ENCODE measurements around the gene STXBP5L.
"Not testable (repeated sequence)": the region's sequence is repeated elsewhere in the genome, so short reads cannot be mapped to it uniquely, and the experiment has no call there.

The STXBP5L gene

GRCh38 chr3:121230194-121230593, 322.2 kb downstream of the STXBP5L start:
- DNase-seq (ENCODE audit: low read depth, low spot score): not testable (repeated sequence)

GRCh38 chr3:121231872-121232271, 323.9 kb downstream of the STXBP5L start:
- DNase-seq (ENCODE audit: low read depth, low spot score): no peak

DNA sequence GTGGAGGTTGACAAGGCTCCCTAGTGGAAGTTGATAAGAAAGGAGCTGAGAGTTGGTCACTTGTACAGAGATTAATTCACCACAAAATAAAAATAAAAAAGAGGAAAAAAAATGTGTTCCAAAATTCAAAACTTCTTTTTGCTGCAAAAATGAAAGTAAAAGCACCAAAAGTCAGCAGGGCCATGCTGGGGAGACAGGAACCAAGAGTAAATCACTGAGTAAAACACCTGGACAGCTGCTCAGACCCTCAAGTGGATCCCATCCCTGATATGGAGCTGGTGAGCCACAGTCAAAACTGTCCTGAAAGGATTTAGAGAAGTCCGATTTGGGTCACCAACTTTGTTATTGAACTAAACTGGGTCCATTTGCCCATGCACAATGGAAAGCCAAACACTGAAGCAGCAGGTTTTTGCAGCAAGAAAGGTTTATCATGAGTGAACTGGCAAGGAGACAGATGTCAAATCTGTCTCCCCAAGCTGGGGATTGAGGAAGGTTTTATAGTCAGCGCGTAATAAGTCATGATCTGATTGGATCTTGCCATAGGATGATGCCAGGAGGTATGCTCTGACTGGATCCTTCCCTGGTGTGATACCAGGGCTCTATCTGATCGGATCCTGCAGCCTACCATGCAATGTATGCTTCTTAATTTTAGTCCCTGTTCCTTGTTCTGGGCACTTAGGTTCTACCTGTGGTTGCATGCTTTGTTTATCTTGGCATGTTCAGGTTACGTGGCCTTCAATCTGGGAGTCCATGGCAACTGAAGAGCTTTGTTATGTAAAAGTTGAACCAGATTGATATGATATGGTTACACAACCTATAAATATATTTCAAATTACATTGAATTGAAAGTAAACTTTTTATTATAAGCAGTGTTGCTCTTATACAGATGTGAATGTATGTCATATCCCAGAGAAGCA, 324.6 kb downstream of the STXBP5L start:
- DNase-seq (ENCODE audit: low read depth, low spot score): no peak

- DNase-seq (ENCODE audit: low read depth, low spot score): no peak
These were observed 335.2 kb downstream of the STXBP5L start for GRCh38 chr3:121243208-121243607.

DNA sequence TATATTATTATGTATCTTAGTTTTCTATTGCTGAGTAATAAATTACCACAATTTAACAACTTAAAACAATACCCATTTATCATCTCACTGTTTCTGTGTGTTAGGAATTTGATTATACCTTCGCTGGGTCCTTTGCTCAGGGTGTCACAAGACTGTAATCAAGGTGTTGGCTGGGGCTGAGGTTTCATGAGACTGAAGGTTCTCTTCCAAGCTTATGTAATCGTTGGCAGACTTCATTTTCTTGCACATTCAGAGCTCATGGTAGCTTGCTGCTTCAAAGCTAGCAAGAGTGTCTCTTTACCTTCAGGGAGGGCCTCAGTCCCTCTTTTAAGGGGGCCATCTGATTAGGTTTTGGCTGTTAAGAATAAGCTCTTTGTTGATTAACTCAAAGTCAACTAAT, 344.7 kb downstream of the STXBP5L start:
- DNase-seq (ENCODE audit: low read depth, low spot score): no peak

DNA sequence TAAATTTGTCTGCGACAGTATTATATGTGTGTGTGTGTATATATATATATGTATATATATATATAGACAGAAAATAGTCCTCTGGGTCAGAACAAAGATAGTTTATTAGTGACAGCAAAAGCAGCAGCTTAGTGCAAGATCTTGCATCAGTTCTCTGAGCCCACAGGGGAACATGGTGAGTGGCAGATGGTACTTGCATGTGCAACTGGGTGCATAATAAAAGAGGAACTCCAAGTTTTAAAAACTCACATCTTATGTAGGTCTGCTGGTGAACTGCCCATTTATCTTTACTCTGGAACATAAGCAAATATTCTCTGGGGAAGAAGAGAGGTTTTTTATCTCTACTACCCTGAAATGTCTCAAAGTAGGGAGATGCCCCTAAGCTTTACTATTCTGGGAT, 361.4 kb downstream of the STXBP5L start:
- no peak for DNase-seq (ENCODE audit: low read depth, low spot score)

- no peak for DNase-seq (ENCODE audit: low read depth, low spot score)
These were observed 366.4 kb downstream of the STXBP5L start for GRCh38 chr3:121274411-121274810.

DNA sequence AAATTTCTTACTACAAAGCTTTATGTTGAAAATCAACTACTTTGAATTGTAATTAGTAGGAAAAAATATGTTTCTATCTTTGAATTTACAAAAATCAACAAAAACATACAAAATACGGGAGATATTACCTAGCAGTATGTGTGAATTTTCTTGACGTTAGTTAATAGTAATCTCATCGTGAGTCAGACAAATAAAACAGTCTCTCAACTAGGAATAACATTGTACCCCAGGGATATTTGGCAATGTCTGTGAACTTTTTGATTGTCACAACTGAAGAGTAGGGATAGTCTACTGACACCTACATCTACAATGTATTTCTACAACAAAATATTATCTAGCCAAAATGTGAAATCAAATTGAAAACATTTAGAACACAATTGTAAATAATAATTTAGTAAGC, 387.4 kb downstream of the STXBP5L start:
- DNase-seq (ENCODE audit: low read depth, low spot score): no peak

DNA sequence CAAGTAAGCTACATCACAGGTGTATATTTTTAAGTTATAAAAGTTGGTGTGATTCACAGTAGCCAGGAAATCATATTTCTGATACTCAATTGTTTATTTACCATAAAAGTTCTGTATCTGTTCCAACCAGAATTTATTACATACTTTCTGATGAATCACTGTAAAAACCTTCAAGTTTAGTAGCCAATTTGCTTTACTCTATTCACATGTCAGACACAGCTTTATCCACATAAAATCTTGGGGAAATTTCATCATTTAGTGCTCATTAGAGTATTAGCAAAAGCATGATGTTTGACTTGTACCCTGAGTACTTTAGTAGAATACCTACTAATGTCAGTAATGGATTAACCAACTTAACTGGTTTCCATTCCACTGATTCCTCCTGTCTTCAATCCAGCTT, 388.0 kb downstream of the STXBP5L start:
- no peak for DNase-seq (ENCODE audit: low read depth, low spot score)

DNA sequence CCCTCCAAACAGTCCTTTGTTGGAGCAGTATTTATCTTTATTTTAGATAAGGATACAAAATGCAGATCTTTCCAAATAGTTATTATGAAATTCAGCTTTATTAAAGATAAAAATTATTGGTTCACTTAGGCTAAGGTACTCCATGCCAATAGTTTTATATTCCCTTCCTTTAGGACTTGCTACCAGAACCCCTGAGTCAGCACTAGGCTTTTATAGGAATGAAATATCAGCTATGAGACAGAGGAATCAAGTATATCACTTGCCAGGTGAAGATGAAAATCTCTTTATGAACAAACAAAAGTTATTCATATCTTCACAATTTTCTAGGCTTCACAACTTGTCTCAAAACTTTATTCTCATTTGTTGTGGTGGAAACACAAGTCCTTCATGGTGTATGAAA, 416.3 kb downstream of the STXBP5L start:
- no peak for DNase-seq (ENCODE audit: low read depth, low spot score)

GRCh38 chr3:121330118-121330517, 422.1 kb downstream of the STXBP5L start:
- no peak for DNase-seq (ENCODE audit: low read depth, low spot score)

- no peak for DNase-seq (ENCODE audit: low read depth, low spot score)
These were observed 422.6 kb downstream of the STXBP5L start for GRCh38 chr3:121330634-121331033.

GRCh38 chr3:121355960-121356359, 448.0 kb downstream of the STXBP5L start:
- DNase-seq (ENCODE audit: low read depth, low spot score): not testable (repeated sequence)

- no peak for DNase-seq (ENCODE audit: low read depth, low spot score)
These were observed 454.2 kb downstream of the STXBP5L start for GRCh38 chr3:121362035-121362734.

- DNase-seq (ENCODE audit: low read depth, low spot score): not testable (repeated sequence)
These were observed 480.3 kb downstream of the STXBP5L start for GRCh38 chr3:121388308-121388707.

- not testable (repeated sequence) for DNase-seq (ENCODE audit: low read depth, low spot score)
These were observed 488.0 kb downstream of the STXBP5L start for GRCh38 chr3:121395967-121396366.

DNA sequence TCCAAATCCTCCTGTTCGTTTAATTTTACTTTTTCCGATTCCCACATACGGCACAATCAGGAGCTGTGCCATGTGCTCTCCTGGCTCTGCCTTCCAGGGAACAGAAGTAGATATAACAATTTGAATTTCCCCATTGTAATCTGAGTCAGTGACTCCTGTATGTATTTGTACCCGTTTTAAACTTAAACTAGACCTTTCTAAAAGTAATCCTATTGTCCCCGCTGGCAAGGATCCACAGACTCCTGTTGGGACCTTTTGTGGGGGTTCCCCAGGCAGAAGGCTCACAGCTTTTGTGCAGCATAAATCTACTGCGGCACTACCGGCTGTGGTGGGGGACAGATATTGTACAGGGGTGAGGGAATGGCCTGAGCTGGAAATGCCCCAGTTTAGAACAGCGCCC, 490.0 kb downstream of the STXBP5L start:
- DNase-seq (ENCODE audit: low read depth, low spot score): not testable (repeated sequence)

- no peak for DNase-seq (ENCODE audit: low read depth, low spot score)
These were observed 491.8 kb downstream of the STXBP5L start for GRCh38 chr3:121399820-121400219.

- no peak for DNase-seq (ENCODE audit: low read depth, low spot score)
These were observed 497.6 kb downstream of the STXBP5L start for GRCh38 chr3:121405631-121406030.

DNA sequence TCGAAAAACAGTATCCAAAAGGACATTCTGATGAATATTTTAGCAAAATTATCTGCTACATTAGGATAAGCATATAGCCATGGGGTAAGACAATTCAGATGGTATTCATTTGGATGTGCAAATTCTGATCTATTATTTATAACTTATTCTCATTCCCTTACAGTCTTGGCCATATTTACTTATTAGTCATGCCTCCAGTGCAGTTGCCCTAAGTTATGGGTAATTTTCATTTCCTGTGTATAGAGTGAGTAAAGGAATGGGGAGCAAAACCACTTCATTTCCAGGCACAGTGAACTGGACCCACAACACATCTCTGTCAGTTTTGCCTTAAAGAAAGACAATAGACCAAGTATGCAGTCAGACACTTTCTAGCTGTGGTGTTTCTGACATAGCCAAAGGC, 503.5 kb downstream of the STXBP5L start:
- no peak for DNase-seq (ENCODE audit: low read depth, low spot score)

- DNase-seq (ENCODE audit: low read depth, low spot score): no peak
These were observed 506.9 kb downstream of the STXBP5L start for GRCh38 chr3:121414924-121415323.

- DNase-seq (ENCODE audit: low read depth, low spot score): no peak
These were observed 510.2 kb downstream of the STXBP5L start for GRCh38 chr3:121418182-121418581.

GRCh38 chr3:121424549-121424948, 516.5 kb downstream of the STXBP5L start:
- DNase-seq (ENCODE audit: low read depth, low spot score): no peak
